HEK293 (cell line): ENCODE measurements around the gene RNF151.

Experiments used
- BCL11B ChIP-seq: fragments of 450-650 bp; formaldehyde crosslinking; IDR thresholded peaks from 2 replicates; pipeline ENCODE4 v1.5.1; 2016; ENCODE audit warnings: low read depth, missing biosample characterization, missing genetic modification characterization
- KLF10 ChIP-seq: fragments of 450-650 bp; IDR thresholded peaks from 2 replicates; pipeline ENCODE4 v1.5.1; 2018; ENCODE audit warnings: missing biosample characterization, mild to moderate bottlenecking, missing genetic modification characterization
- KLF8 ChIP-seq: fragments of 450-650 bp; formaldehyde crosslinking; IDR thresholded peaks from 2 replicates; pipeline ENCODE4 v1.5.1; 2016; ENCODE audit warnings: missing biosample characterization, missing genetic modification characterization
- PATZ1 ChIP-seq: fragments of 450-650 bp; formaldehyde crosslinking; IDR thresholded peaks from 2 replicates; pipeline ENCODE4 v1.5.1; 2016; ENCODE audit warnings: missing biosample characterization, missing genetic modification characterization
- RBAK ChIP-seq: fragments of 450-650 bp; formaldehyde crosslinking; IDR thresholded peaks from 2 replicates; pipeline ENCODE4 v1.5.1; 2016; ENCODE audit warnings: missing biosample characterization, missing genetic modification characterization
- YY1 ChIP-seq: fragments of 450-650 bp; formaldehyde crosslinking; IDR thresholded peaks from 2 replicates; pipeline ENCODE4 v1.5.1; 2018; ENCODE audit warnings: missing biosample characterization, missing genetic modification characterization
- ZBTB44 ChIP-seq: fragments of 450-650 bp; IDR thresholded peaks from 2 replicates; pipeline ENCODE4 v1.5.1; 2018; ENCODE audit warnings: missing biosample characterization, mild to moderate bottlenecking, missing genetic modification characterization
- ZBTB48 ChIP-seq: fragments of 450-650 bp; formaldehyde crosslinking; IDR thresholded peaks from 2 replicates; pipeline ENCODE4 v1.5.1; 2016; ENCODE audit warnings: missing biosample characterization, missing genetic modification characterization
- ZBTB8A ChIP-seq: fragments of 450-650 bp; formaldehyde crosslinking; IDR thresholded peaks from 2 replicates; pipeline ENCODE4 v1.5.1; 2016; ENCODE audit warnings: missing biosample characterization, missing genetic modification characterization
- ZNF114 ChIP-seq: fragments of 450-650 bp; formaldehyde crosslinking; IDR thresholded peaks from 2 replicates; pipeline ENCODE4 v1.5.0; 2017; ENCODE audit warnings: missing biosample characterization, missing genetic modification characterization
- ZNF221 ChIP-seq: fragments of 450-650 bp; formaldehyde crosslinking; IDR thresholded peaks from 2 replicates; pipeline ENCODE4 v1.5.1; 2017; ENCODE audit warnings: missing biosample characterization, missing genetic modification characterization, borderline replicate concordance
- ZNF341 ChIP-seq: fragments of 450-650 bp; formaldehyde crosslinking; IDR thresholded peaks from 2 replicates; pipeline ENCODE4; 2016; ENCODE audit warnings: low read depth, missing biosample characterization, missing genetic modification characterization
- ZNF391 ChIP-seq: fragments of 450-650 bp; formaldehyde crosslinking; IDR thresholded peaks from 2 replicates; pipeline ENCODE4 v1.5.1; 2016; ENCODE audit warnings: low read depth, missing biosample characterization, missing genetic modification characterization, borderline replicate concordance
- ZNF394 ChIP-seq: fragments of 450-650 bp; formaldehyde crosslinking; IDR thresholded peaks from 2 replicates; pipeline ENCODE4 v1.5.1; 2016; ENCODE audit warnings: missing biosample characterization, missing genetic modification characterization, mild to moderate bottlenecking, moderate library complexity, borderline replicate concordance
- ZNF423 ChIP-seq: fragments of 450-650 bp; formaldehyde crosslinking; IDR thresholded peaks from 2 replicates; pipeline ENCODE4 v1.5.1; 2016; ENCODE audit warnings: missing biosample characterization, missing genetic modification characterization
- ZNF449 ChIP-seq: fragments of 450-650 bp; formaldehyde crosslinking; IDR thresholded peaks from 2 replicates; pipeline ENCODE4 v1.5.1; 2017; ENCODE audit warnings: missing biosample characterization, mild to moderate bottlenecking, missing genetic modification characterization, moderate library complexity
- ZNF600 ChIP-seq: fragments of 450-650 bp; formaldehyde crosslinking; IDR thresholded peaks from 2 replicates; pipeline ENCODE4 v1.5.1; 2016; ENCODE audit warnings: missing biosample characterization, missing genetic modification characterization
- ZNF692 ChIP-seq: fragments of 450-650 bp; formaldehyde crosslinking; IDR thresholded peaks from 2 replicates; pipeline ENCODE4 v1.5.1; 2016; ENCODE audit warnings: missing biosample characterization, missing genetic modification characterization
- ZSCAN30 ChIP-seq: fragments of 450-650 bp; IDR thresholded peaks from 2 replicates; pipeline ENCODE4 v1.5.1; 2018; ENCODE audit warnings: missing biosample characterization, mild to moderate bottlenecking, missing genetic modification characterization, moderate library complexity
- TF ChIP-seq, protein P1 (sequence below): fragments of 450-650 bp; formaldehyde crosslinking; IDR thresholded peaks from 2 replicates; pipeline ENCODE4 v1.5.1; 2016; ENCODE audit warnings: missing biosample characterization, missing genetic modification characterization
- TF ChIP-seq, protein P2 (sequence below): fragments of 450-650 bp; formaldehyde crosslinking; IDR thresholded peaks from 2 replicates; pipeline ENCODE4 v1.5.1; 2017; ENCODE audit warnings: missing biosample characterization, missing genetic modification characterization
- TF ChIP-seq, protein P3 (sequence below): fragments of 450-650 bp; formaldehyde crosslinking; IDR thresholded peaks from 2 replicates; pipeline ENCODE4 v1.5.1; 2017; ENCODE audit warnings: missing biosample characterization, missing genetic modification characterization
- TF ChIP-seq, protein P4 (sequence below): IDR thresholded peaks from 2 replicates; pipeline ENCODE4 v1.6.1; 2011; ENCODE audit warnings: mild to moderate bottlenecking, low read depth, low read length, borderline replicate concordance

The RNF151 gene

GRCh38 chr16:1959269-1960039, 7.2 kb upstream of the RNF151 start, which contains the start of gene NDUFB10 (continued):
- no peak for TF ChIP-seq ZNF221 (tag by site-specific recombination)
- TF ChIP-seq, protein P1, sequence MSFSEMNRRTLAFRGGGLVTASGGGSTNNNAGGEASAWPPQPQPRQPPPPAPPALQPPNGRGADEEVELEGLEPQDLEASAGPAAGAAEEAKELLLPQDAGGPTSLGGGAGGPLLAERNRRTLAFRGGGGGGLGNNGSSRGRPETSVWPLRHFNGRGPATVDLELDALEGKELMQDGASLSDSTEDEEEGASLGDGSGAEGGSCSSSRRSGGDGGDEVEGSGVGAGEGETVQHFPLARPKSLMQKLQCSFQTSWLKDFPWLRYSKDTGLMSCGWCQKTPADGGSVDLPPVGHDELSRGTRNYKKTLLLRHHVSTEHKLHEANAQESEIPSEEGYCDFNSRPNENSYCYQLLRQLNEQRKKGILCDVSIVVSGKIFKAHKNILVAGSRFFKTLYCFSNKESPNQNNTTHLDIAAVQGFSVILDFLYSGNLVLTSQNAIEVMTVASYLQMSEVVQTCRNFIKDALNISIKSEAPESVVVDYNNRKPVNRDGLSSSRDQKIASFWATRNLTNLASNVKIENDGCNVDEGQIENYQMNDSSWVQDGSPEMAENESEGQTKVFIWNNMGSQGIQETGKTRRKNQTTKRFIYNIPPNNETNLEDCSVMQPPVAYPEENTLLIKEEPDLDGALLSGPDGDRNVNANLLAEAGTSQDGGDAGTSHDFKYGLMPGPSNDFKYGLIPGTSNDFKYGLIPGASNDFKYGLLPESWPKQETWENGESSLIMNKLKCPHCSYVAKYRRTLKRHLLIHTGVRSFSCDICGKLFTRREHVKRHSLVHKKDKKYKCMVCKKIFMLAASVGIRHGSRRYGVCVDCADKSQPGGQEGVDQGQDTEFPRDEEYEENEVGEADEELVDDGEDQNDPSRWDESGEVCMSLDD (tag by site-specific recombination), result peak; percentile 68
- peak; percentile 79 for TF ChIP-seq YY1
- 0 out of 2 replicates have a peak, but pooled peaks have one; percentile 11 for TF ChIP-seq ZNF341
- TF ChIP-seq KLF10, result peak; percentile 77
- TF ChIP-seq ZNF423 (tag by site-specific recombination), result 0 out of 2 replicates have a peak, but pooled peaks have one; percentile 38
- TF ChIP-seq ZSCAN30 (tag by site-specific recombination), result peak; percentile 72; the same call in 1 of the 2 replicates
- TF ChIP-seq PATZ1 (tag by site-specific recombination), result peak; percentile 76; the same call in 1 of the 2 replicates
- 0 out of 2 replicates have a peak, but pooled peaks have one; percentile 23 for TF ChIP-seq KLF8 (tag by site-specific recombination)
- TF ChIP-seq ZNF114 (tag by site-specific recombination), result no peak
- TF ChIP-seq ZNF692 (tag by site-specific recombination), result peak; percentile 73; the same call in 1 of the 2 replicates
- TF ChIP-seq ZNF600, result 0 out of 2 replicates have a peak, but pooled peaks have one; percentile 69
- TF ChIP-seq, protein P2, sequence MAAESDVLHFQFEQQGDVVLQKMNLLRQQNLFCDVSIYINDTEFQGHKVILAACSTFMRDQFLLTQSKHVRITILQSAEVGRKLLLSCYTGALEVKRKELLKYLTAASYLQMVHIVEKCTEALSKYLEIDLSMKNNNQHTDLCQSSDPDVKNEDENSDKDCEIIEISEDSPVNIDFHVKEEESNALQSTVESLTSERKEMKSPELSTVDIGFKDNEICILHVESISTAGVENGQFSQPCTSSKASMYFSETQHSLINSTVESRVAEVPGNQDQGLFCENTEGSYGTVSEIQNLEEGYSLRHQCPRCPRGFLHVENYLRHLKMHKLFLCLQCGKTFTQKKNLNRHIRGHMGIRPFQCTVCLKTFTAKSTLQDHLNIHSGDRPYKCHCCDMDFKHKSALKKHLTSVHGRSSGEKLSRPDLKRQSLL (tag by site-specific recombination), result peak; percentile 7; the same call in 1 of the 2 replicates
- TF ChIP-seq ZNF391 (tag by site-specific recombination), result 0 out of 2 replicates have a peak, but pooled peaks have one; percentile 21
- no peak; the same call in 1 of the 2 replicates for TF ChIP-seq ZNF394
- TF ChIP-seq, protein P3, sequence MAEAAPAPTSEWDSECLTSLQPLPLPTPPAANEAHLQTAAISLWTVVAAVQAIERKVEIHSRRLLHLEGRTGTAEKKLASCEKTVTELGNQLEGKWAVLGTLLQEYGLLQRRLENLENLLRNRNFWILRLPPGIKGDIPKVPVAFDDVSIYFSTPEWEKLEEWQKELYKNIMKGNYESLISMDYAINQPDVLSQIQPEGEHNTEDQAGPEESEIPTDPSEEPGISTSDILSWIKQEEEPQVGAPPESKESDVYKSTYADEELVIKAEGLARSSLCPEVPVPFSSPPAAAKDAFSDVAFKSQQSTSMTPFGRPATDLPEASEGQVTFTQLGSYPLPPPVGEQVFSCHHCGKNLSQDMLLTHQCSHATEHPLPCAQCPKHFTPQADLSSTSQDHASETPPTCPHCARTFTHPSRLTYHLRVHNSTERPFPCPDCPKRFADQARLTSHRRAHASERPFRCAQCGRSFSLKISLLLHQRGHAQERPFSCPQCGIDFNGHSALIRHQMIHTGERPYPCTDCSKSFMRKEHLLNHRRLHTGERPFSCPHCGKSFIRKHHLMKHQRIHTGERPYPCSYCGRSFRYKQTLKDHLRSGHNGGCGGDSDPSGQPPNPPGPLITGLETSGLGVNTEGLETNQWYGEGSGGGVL (tag by site-specific recombination), result peak; percentile 21; the same call in 1 of the 2 replicates
- TF ChIP-seq ZNF449 (tag by site-specific recombination), result peak; percentile 64; the same call in 1 of the 2 replicates
- peak; percentile 69; the same call in 1 of the 2 replicates for TF ChIP-seq ZBTB48 (tag by site-specific recombination)
- peak; percentile 47; the same call in 1 of the 2 replicates for TF ChIP-seq BCL11B (tag by site-specific recombination)
- peak; percentile 88 for TF ChIP-seq ZBTB8A (tag by site-specific recombination)
- TF ChIP-seq, protein P4, sequence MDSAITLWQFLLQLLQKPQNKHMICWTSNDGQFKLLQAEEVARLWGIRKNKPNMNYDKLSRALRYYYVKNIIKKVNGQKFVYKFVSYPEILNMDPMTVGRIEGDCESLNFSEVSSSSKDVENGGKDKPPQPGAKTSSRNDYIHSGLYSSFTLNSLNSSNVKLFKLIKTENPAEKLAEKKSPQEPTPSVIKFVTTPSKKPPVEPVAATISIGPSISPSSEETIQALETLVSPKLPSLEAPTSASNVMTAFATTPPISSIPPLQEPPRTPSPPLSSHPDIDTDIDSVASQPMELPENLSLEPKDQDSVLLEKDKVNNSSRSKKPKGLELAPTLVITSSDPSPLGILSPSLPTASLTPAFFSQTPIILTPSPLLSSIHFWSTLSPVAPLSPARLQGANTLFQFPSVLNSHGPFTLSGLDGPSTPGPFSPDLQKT, result no peak
- no peak for TF ChIP-seq ZBTB44 (tag by site-specific recombination)
- no peak for TF ChIP-seq RBAK (tag by site-specific recombination)
